HepG2 (cell line): ENCODE measurements around the gene NINL. TPM values are rescaled to one million over a fixed set of nuclear protein-coding genes. Genes with fewer than 3 reads are reported as not detected.

Source experiments
- ATF7 ChIP-seq, 2 experiments: fragments of 450-650 bp in 1 of 2; sonication (generic) in 1 of 2; formaldehyde crosslinking in 1 of 2; IDR thresholded peaks; 2 replicates each; pipeline versions ENCODE4 v1.4.0 to v1.6.1; 2016 to 2020; ENCODE audit warnings: antibody characterized with exemption in 1 of 2, mild to moderate bottlenecking in 1 of 2, missing genetic modification reagents in 1 of 2
- BCL6 ChIP-seq: IDR thresholded peaks from 2 replicates; pipeline ENCODE4 v1.6.1; 2016; ENCODE audit warnings: missing genetic modification reagents, missing compliant biosample characterization
- CBX1 ChIP-seq: IDR thresholded peaks from one replicate; pipeline ENCODE4 v1.6.1; 2016; ENCODE audit warnings: antibody characterized with exemption, low read depth
- CREB1 ChIP-seq, 2 experiments: fragments of 450-650 bp in 1 of 2; IDR thresholded peaks; 2 replicates each; pipeline ENCODE4 v1.6.1; 2016 to 2017; ENCODE audit warnings: control low read depth in 1 of 2, mild to moderate bottlenecking in 1 of 2, missing compliant biosample characterization in 1 of 2, missing genetic modification characterization in 1 of 2
- FOXO1 ChIP-seq: sonication (generic); formaldehyde crosslinking; IDR thresholded peaks from 2 replicates; pipeline ENCODE4 v1.4.0; 2020; ENCODE audit warnings: missing genetic modification reagents
- GATAD1 ChIP-seq: IDR thresholded peaks from 2 replicates; pipeline ENCODE4 v1.6.1; 2016; ENCODE audit warnings: missing genetic modification reagents, missing compliant biosample characterization
- HDAC6 ChIP-seq: fragments of 200-600 bp; sonication (generic); IDR thresholded peaks from 2 replicates; pipeline ENCODE4 v1.7.0; 2017; ENCODE audit warnings: mild to moderate bottlenecking, antibody characterized with exemption, low read length, low read depth
- HMG20A ChIP-seq: IDR thresholded peaks from 2 replicates; pipeline ENCODE4 v1.6.1; 2016; ENCODE audit warnings: borderline replicate concordance
- HNF4A ChIP-seq: sonication (generic); formaldehyde crosslinking; IDR thresholded peaks from 2 replicates; pipeline ENCODE4 v1.4.0; 2020; ENCODE audit warnings: missing genetic modification reagents
- MAX ChIP-seq: IDR thresholded peaks from 2 replicates; pipeline ENCODE4 v1.6.1; 2012; ENCODE audit warnings: inconsistent platforms
- NFATC3 ChIP-seq: sonication (generic); formaldehyde crosslinking; IDR thresholded peaks from 2 replicates; pipeline ENCODE4 v1.5.1; 2020; ENCODE audit warnings: mild to moderate bottlenecking, missing genetic modification reagents
- NFE2L1 ChIP-seq: sonication (generic); formaldehyde crosslinking; IDR thresholded peaks from 2 replicates; pipeline ENCODE4 v1.4.0; 2020; ENCODE audit warnings: missing genetic modification reagents, mild to moderate bottlenecking, borderline replicate concordance
- NR2F6 ChIP-seq, 2 experiments: IDR thresholded peaks; 2 replicates each; pipeline ENCODE4 v1.6.1; 2016; ENCODE audit warnings: antibody characterized with exemption in 1 of 2, mild to moderate bottlenecking in 1 of 2
- RAD51 ChIP-seq: fragments of 450-650 bp; IDR thresholded peaks from 2 replicates; pipeline ENCODE4 v1.6.1; 2016; ENCODE audit warnings: borderline replicate concordance
- SMYD3 ChIP-seq: sonication (generic); formaldehyde crosslinking; IDR thresholded peaks from 2 replicates; pipeline ENCODE4 v1.8.1; 2023; ENCODE audit warnings: mild to moderate bottlenecking, missing genetic modification reagents
- SOX13 ChIP-seq, 3 experiments: fragments of 450-650 bp in 1 of 3; sonication (generic) in 1 of 3; formaldehyde crosslinking in 1 of 3; IDR thresholded peaks in 2 of 3; conservative IDR thresholded peaks in 1 of 3; 2 replicates each; pipeline versions ENCODE4 v1.5.0 to v1.6.1; 2016 to 2020; ENCODE audit warnings: antibody characterized with exemption in 1 of 3, mild to moderate bottlenecking in 1 of 3, missing compliant biosample characterization in 1 of 3, missing genetic modification reagents in 1 of 3, moderate library complexity in 1 of 3
- TCF12 ChIP-seq, 2 experiments: fragments of 450-650 bp in 1 of 2; sonication (generic) in 1 of 2; formaldehyde crosslinking in 1 of 2; IDR thresholded peaks; 2 replicates each; pipeline versions ENCODE4 v1.6.1 to v1.8.0; 2017 to 2022; ENCODE audit warnings: antibody characterized with exemption in 1 of 2, mild to moderate bottlenecking in 1 of 2, missing genetic modification reagents in 1 of 2, moderate library complexity in 1 of 2
- ZIK1 ChIP-seq: sonication (generic); formaldehyde crosslinking; IDR thresholded peaks from 2 replicates; pipeline ENCODE4 v1.5.0; 2020; ENCODE audit warnings: mild to moderate bottlenecking, low read depth, missing genetic modification reagents, borderline replicate concordance
- ZNF207 ChIP-seq: fragments of 450-650 bp; IDR thresholded peaks from 2 replicates; pipeline ENCODE4 v1.6.1; 2016; ENCODE audit warnings: antibody characterized with exemption, borderline replicate concordance
- ZNF333 ChIP-seq: sonication (generic); formaldehyde crosslinking; IDR thresholded peaks from 2 replicates; pipeline ENCODE4 v1.4.0; 2020; ENCODE audit warnings: mild to moderate bottlenecking, missing genetic modification reagents, borderline replicate concordance
- ZNF33B ChIP-seq: sonication (generic); formaldehyde crosslinking; IDR thresholded peaks from 2 replicates; pipeline ENCODE4 v1.5.1; 2020; ENCODE audit warnings: mild to moderate bottlenecking, missing genetic modification reagents
- polyA plus RNA-seq, 8 experiments: library from polyadenylated mRNA; depleted of rRNA in 3 of 8; stranded (reverse) in 7 of 8; unstranded in 1 of 8; fragments of >200 nt; fragmentation: Illumina TruSeq in 4 of 8; extraction: Trizol in 4 of 8; gene quantifications; 2 replicates each; pipeline versions ENCODE4 v1.2.1 to v1.2.3, GENCODE V29; 2011 to 2016; ENCODE audit warnings: low read depth in 4 of 8, missing spikeins in 1 of 8, mixed read lengths in 1 of 8; ENCODE audit not compliant: insufficient read depth in 1 of 8
- total RNA-seq, 5 experiments: library from RNA; depleted of rRNA; stranded (reverse); fragments of >200 nt; fragmentation: Illumina TruSeq; extraction: Trizol; gene quantifications; 2 replicates each; pipeline ENCODE4 v1.2.3, GENCODE V29; 2016; ENCODE audit warnings: low read depth in 1 of 5
- TF ChIP-seq, protein P1 (sequence below): sonication (generic); formaldehyde crosslinking; IDR thresholded peaks from 2 replicates; pipeline ENCODE4 v1.5.0; 2020; ENCODE audit warnings: missing genetic modification reagents, mild to moderate bottlenecking, borderline replicate concordance
- TF ChIP-seq, protein P2 (sequence below): IDR thresholded peaks from 2 replicates; pipeline ENCODE4 v1.6.1; 2016
- TF ChIP-seq, protein P3 (sequence below): sonication (generic); formaldehyde crosslinking; IDR thresholded peaks from 2 replicates; pipeline ENCODE4 v1.4.0; 2020; ENCODE audit warnings: mild to moderate bottlenecking, missing genetic modification reagents, borderline replicate concordance

The NINL gene
- total and polyA plus RNA-seq, 2 of the 13 experiments (the other 11 are each of a cell fraction or from before 2014, with no cell fraction given), result 32.3 to 34.3 TPM

- TF ChIP-seq BCL6 (CRISPR knock-in tag), result no peak
- TF ChIP-seq CBX1, result no peak
- no peak for TF ChIP-seq ZNF207
- TF ChIP-seq, protein P1, sequence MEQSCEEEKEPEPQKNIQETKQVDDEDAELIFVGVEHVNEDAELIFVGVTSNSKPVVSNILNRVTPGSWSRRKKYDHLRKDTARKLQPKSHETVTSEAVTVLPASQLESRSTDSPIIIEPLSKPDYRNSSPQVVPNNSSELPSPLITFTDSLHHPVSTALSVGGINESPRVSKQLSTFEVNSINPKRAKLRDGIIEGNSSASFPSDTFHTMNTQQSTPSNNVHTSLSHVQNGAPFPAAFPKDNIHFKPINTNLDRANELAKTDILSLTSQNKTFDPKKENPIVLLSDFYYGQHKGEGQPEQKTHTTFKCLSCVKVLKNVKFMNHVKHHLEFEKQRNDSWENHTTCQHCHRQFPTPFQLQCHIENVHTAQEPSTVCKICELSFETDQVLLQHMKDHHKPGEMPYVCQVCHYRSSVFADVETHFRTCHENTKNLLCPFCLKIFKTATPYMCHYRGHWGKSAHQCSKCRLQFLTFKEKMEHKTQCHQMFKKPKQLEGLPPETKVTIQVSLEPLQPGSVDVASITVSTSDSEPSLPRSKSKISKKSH, result 0 out of 2 replicates have a peak, but pooled peaks have one; percentile 40
- TF ChIP-seq NFATC3, result peak; percentile 38; the same call in 1 of the 2 replicates
- TF ChIP-seq SOX13 (IDR thresholded peaks at IDR 0.05), result no peak
- peak in 1 of 2 experiments; percentile 59; a peak in 2 of 4 replicates for TF ChIP-seq SOX13 (CRISPR knock-in tag; conservative IDR thresholded peaks at IDR 0.05 in 1 of 2, IDR thresholded peaks at IDR 0.05 in 1 of 2)
- no peak for TF ChIP-seq RAD51
- TF ChIP-seq GATAD1 (CRISPR knock-in tag), result no peak
- TF ChIP-seq HMG20A (CRISPR knock-in tag), result no peak
- no peak for TF ChIP-seq CREB1 (IDR thresholded peaks at IDR 0.05)
- no peak for TF ChIP-seq CREB1 (CRISPR knock-in tag; IDR thresholded peaks at IDR 0.05)
- TF ChIP-seq ZIK1, result no peak
- TF ChIP-seq HNF4A, result peak; percentile 62
- no peak for TF ChIP-seq SMYD3
- TF ChIP-seq ATF7 (IDR thresholded peaks at IDR 0.05), result no peak
- TF ChIP-seq ATF7 (CRISPR knock-in tag; IDR thresholded peaks at IDR 0.05), result no peak; the same call in 1 of the 2 replicates
- TF ChIP-seq, protein P2, sequence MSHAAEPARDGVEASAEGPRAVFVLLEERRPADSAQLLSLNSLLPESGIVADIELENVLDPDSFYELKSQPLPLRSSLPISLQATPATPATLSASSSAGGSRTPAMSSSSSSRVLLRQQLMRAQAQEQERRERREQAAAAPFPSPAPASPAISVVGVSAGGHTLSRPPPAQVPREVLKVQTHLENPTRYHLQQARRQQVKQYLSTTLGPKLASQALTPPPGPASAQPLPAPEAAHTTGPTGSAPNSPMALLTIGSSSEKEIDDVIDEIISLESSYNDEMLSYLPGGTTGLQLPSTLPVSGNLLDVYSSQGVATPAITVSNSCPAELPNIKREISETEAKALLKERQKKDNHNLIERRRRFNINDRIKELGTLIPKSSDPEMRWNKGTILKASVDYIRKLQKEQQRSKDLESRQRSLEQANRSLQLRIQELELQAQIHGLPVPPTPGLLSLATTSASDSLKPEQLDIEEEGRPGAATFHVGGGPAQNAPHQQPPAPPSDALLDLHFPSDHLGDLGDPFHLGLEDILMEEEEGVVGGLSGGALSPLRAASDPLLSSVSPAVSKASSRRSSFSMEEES (CRISPR knock-in tag), result no peak
- TF ChIP-seq, protein P3, sequence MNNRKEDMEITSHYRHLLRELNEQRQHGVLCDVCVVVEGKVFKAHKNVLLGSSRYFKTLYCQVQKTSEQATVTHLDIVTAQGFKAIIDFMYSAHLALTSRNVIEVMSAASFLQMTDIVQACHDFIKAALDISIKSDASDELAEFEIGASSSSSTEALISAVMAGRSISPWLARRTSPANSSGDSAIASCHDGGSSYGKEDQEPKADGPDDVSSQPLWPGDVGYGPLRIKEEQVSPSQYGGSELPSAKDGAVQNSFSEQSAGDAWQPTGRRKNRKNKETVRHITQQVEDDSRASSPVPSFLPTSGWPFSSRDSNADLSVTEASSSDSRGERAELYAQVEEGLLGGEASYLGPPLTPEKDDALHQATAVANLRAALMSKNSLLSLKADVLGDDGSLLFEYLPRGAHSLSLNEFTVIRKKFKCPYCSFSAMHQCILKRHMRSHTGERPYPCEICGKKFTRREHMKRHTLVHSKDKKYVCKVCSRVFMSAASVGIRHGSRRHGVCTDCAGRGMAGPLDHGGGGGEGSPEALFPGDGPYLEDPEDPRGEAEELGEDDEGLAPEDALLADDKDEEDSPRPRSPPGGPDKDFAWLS (CRISPR knock-in tag), result 0 out of 2 replicates have a peak, but pooled peaks have one; percentile 30
- TF ChIP-seq TCF12 (IDR thresholded peaks at IDR 0.05), result no peak
- TF ChIP-seq TCF12 (CRISPR knock-in tag; IDR thresholded peaks at IDR 0.05), result no peak
- TF ChIP-seq ZNF33B (CRISPR knock-in tag), result no peak
- TF ChIP-seq MAX, result peak; percentile 17; the same call in 1 of the 2 replicates
- no peak for TF ChIP-seq NR2F6 (IDR thresholded peaks at IDR 0.05)
- TF ChIP-seq NR2F6 (CRISPR knock-in tag; IDR thresholded peaks at IDR 0.05), result 0 out of 2 replicates have a peak, but pooled peaks have one; percentile 13
- no peak for TF ChIP-seq FOXO1 (CRISPR knock-in tag)
- TF ChIP-seq NFE2L1, result 0 out of 2 replicates have a peak, but pooled peaks have one; percentile 66
- TF ChIP-seq ZNF333 (CRISPR knock-in tag), result no peak
- no peak for TF ChIP-seq HDAC6
These were observed 36.1 kb downstream of the NINL start (continued) for GRCh38 chr20:25549172-25549773.
